Activated naive CD4-positive, alpha-beta T cell (primary cell): Measurements from ENCODE around the gene MAB21L3.

ENCODE experiments used
- DNase-seq, 4 experiments: peaks; one replicate each; lab custom pipeline; 2025; lab: John Stamatoyannopoulos, UW

The MAB21L3 gene

GRCh38 chr1:116165572-116165971, 54.4 kb downstream of the MAB21L3 start:
- DNase-seq, result no peak

DNA sequence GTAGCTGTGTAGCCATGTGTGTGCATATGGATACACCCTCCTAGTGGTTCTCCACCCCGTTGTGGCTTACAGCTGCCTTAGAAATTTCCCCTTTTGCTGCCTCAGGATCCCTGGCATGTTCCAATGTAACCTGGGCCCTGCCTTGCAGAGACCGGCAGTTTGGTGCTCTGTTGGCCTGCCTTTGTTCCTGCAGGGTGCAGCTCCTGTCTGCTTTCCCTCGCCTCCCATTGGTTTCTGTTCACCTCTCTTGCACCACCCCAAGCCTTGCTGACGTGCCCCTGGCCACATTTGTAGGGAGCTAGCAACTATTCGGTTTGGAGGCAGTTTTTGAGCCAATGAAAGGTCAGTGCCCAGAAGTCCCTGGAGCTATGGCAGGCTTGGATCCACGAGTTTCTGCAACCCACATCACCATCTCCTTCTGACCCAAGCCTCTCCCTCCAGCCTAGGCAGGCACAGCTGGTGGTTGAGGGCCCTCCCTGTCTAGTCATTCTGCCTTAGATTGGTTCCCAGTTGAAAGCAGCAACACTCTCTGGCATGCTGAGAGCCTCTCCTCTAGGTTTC, 54.9 kb downstream of the MAB21L3 start:
- no peak for DNase-seq

- DNase-seq, result no peak
Measured at GRCh38 chr1:116166655-116167054, 55.5 kb downstream of the MAB21L3 start.

DNA sequence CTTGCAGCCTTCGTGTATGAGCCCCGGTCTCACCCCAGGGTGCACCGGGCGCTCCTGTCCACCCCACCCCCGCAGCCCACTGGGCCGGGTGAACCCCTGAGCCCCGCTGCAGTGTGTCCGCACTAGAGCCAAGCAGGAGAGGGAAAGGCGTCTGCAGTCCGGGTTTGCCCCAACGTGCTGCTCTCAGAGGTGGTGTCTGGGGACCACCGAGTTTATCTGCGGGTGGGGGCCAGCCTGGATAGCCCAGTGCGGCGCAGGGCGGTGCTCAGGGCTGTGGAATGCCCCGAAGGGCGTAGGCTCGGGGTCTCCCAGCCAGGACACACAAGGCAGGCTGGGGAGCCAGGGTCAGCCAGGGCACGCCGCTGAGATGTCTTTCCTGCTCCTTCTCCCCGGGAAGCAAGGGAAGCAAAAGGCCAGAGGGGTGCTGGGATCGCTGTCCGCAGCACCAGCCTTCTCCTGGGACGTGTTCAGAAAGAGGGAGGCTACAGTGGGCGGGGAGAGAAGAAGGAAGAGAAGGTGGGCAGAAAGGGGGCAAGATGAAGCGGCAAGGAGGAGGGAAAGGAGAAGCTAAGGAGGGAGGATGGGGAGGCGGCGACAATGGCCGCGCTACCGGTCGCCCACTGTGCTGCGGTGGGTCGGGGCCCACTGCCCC, 56.6 kb downstream of the MAB21L3 start:
- DNase-seq, result no peak

- DNase-seq, result peak; percentile 63 to 87 (median 73)
Measured at GRCh38 chr1:116168277-116169032, 57.3 kb downstream of the MAB21L3 start.

DNA sequence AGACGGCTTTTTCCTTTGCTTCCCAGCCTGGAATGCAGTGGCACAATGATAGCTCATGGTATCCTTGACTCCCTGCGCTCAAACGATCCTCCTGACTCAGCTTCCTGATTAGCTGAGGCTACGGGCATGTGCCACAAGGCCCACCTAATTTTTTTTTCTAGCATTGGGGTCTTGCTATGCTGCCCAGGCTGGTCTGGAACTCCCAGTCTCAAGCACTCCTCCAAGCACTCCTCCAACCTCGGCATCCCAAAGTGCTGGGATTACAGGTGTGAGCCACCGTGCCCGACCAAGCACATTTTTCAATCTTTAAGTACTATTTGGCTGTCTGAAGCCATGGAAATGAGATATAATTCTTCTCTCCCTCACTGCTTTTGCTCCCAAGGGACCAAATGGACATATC, 58.7 kb downstream of the MAB21L3 start:
- DNase-seq, result no peak

- no peak for DNase-seq
Measured at GRCh38 chr1:116170721-116171589, 59.8 kb downstream of the MAB21L3 start.

- no peak for DNase-seq
Measured at GRCh38 chr1:116172666-116173065, 61.5 kb downstream of the MAB21L3 start.

DNA sequence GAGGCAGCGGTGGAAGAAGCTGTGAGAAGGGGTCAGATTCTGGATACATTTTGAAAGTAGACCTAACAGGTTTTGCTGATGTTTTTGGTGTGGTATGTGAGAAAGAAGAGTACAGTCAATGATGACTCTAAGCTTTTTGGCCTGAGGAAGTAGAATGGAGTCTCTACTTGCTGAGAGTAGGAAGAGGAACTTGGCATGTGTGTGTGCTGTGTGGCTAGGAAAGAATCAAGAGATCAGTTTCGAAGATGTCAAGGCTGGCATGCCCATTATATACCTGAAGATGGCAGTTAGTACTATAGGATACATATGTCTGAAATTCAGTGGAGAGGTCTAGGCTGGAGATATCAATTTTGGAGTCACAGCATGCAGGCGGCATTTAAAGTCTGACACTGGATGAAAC, 64.4 kb downstream of the MAB21L3 start:
- no peak for DNase-seq

DNA sequence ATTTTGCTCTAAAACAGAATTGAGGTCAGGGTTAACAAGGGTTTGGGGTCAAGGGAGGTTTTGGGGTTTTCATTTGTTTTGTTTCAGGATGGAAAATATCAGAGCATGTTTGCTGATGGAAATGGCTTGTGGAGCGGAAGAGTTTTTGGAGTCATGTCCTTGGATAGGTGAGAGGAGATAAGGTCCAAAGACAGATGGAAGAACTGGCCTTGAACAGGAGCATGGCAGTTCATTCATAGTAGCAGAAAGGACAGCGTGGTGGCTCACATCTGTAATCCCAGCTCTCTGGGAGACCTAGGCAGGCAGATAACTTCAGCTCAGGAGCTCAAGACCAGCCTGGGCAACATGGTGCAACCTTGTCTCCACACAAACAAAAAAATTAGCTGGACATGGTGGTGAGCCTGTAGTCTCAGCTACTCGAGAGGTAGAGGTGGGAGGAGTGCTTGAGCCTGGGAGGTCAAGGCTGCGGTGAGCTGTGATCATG, 65.1 kb downstream of the MAB21L3 start:
- no peak for DNase-seq

GRCh38 chr1:116177861-116178260, 66.7 kb downstream of the MAB21L3 start:
- no peak for DNase-seq

GRCh38 chr1:116178837-116179236, 67.6 kb downstream of the MAB21L3 start:
- DNase-seq, result no peak

GRCh38 chr1:116179419-116179818, 68.2 kb downstream of the MAB21L3 start:
- DNase-seq, result no peak

- no peak for DNase-seq
Measured at GRCh38 chr1:116179964-116180363, 68.8 kb downstream of the MAB21L3 start.

DNA sequence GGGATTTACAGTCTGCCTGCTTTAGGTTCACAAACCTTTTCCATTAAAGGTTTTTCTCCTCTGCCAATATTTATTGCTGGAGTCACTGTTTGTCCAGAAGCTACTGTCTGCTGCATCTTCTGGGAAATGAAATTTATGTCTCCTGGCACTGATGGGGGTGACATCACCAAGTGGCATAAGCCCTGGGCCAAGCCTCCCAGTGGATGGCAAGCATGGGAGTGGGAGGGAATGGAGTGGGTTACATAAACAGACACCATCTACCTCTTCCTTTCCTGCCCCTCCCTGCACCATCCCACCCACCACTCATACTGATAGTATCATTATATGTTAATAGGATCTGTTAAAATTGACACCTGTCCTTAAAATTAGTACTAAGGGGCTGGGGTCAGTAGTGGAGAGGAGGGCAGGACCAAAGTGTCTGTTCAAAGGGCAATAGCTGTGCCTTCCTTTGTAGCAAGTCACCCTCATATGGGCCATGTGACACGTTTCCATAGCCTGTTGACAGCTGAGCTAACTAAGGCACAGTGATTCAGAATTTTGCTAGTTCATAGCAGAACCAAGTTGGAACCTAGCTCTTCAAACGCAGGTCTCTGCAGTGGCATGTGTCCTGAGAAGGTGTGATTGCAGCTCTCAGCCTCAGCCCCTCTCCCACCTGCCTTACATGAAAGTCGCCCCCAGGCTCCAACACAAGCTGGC, 71.0 kb downstream of the MAB21L3 start:
- DNase-seq, result no peak
